Stimulated activated CD4-positive, alpha-beta T cell treated with anti-CD3 and anti-CD28 coated beads, Interleukin-4, amount 100 ng/mL, for 24 hours (primary cell): ENCODE data around the gene FMO1.
"Not testable (repeated sequence)": the region's sequence is repeated elsewhere in the genome, so short reads cannot be mapped to it uniquely, and the experiment has no call there.

Source experiments
- DNase-seq: peaks from one replicate; pipeline ENCODE4 v3.0.0-alpha.2; 2020

FMO1 gene

DNA sequence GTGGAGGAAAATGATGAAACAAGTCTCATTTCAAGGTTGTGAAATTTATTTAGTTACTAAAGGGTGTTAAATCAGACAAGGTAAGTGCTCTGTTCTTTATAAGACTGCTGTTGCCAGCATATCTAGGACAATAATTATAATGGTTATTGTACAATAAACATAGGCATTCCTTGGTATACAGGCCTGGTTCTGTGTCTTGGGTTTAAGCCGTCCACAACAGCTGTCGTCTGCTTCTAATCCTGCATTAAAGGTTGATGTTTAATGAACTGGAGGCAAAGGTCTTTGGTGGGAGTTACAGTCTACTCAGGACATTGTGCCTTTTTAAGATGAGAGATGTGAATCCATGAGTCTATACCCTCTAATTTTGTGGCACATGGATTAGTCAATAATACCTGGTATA, 42.3 kb downstream of the FMO1 start:
- DNase-seq, result no peak

- DNase-seq, result no peak
Observed at GRCh38 chr1:171292799-171293198, 44.5 kb downstream of the FMO1 start.

- DNase-seq, result not testable (repeated sequence)
Observed at GRCh38 chr1:171295383-171295782, 47.1 kb downstream of the FMO1 start.

GRCh38 chr1:171295821-171296220, 47.5 kb downstream of the FMO1 start:
- DNase-seq, result no peak

- DNase-seq, result no peak
Observed at GRCh38 chr1:171296897-171297296, 48.6 kb downstream of the FMO1 start.

GRCh38 chr1:171298696-171299095, 50.4 kb downstream of the FMO1 start:
- no peak for DNase-seq

DNA sequence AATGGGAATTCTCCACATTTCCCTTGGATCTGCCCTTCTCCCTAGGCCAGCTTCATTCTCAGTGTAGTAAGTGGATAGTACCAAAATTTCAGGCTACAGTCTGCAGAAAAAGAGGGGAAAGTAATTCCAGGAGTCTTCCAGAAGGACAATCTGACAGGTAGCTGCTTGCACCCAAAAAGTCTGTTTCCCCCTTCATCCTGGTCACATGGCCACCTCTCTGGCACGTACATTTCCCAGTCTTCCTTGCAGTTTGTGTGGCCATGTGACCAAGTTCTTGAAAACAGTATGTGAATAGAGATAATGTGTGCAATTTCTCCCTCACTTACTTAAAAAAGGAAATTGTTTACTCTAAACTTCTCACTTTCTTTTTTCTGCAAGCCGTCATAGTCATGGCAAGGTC, 51.0 kb downstream of the FMO1 start:
- no peak for DNase-seq

DNA sequence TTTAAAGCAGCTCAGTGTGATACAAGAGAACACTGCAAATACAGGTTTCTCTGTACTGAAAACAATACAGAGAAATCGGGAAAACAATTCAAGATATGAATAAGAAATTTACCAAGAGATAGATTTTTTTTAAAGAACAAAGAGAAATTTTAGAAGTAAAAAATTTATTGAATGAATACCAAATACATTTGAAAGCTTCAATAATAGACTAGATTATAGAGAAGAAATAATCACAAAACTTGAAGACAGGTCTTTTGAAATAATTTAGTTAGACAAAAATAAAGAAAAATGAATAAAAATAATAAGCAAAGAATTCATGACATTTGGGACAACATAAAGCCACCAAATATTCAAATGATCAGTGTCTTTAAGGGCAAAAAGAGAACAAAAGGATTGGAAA, 52.1 kb downstream of the FMO1 start:
- DNase-seq, result no peak

- DNase-seq, result no peak
Observed at GRCh38 chr1:171310661-171311087, 62.4 kb downstream of the FMO1 start.

DNA sequence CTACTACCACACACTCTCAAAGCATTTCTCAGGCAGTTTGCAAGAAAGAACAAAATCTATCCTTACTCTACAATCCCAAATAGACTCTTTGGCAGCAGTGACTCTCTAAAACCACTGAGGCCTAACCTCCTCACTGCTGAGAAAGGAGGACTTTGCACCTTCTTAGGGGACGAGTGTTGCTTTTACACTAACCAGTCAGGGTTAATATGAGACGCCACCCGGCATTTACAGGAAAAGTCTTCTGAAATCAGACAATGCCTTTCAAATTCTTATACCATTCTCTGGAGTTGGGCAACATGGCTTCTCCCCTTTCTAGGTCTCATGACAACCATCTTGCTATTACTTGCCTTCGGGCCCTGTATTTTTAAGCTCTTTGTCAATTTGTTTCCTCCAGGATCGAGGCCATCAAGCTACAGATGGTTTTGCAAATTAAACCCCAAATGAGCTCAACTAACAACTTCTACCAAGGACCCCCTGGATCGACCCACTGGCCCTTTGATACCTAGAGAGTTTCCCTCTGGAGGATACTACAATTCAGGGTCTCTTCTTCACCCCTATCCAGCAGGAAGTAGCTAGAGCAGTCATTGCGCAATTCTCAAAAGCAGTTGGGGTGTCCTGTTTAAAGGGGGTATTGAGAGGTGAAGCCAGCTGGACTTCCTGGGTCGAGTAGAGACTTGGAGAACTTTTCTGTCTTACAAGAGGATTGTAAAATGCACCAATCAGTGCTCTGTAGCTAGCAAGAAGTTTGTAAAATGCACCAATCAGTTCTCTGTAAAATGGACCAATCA, 63.7 kb downstream of the FMO1 start:
- DNase-seq, result no peak

GRCh38 chr1:171313319-171313834, 65.1 kb downstream of the FMO1 start:
- DNase-seq, result no peak

DNA sequence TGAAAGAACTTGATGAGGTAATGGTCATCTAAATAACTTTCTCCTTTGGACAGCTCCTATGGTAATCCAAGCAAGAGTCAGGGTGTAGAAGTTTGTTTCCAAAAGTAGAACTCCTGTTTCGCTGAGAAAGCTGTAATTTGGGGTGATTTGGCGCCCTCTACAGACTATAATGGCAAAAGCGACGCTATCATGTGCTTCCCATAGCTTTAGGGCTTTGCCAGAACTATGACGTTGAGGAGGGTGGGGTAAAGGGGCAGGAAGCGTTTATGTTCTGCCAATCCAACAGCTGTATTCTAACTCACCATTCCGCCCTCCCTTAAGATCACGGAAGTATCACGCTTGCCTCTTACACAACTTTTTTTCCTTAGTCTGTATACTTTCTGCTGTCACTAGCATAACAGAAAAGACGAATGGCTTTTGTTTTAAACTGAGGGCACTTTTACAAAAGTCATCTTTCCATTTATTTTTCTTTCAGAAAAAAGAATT, 65.6 kb downstream of the FMO1 start, which contains the start of gene FMO4:
TSS of gene FMO4 (plus strand) at position 349 of the 486 bp plus-strand sequence. CDS start 5,643 bp downstream, outside the sequence.
- DNase-seq, result peak; percentile 87

DNA sequence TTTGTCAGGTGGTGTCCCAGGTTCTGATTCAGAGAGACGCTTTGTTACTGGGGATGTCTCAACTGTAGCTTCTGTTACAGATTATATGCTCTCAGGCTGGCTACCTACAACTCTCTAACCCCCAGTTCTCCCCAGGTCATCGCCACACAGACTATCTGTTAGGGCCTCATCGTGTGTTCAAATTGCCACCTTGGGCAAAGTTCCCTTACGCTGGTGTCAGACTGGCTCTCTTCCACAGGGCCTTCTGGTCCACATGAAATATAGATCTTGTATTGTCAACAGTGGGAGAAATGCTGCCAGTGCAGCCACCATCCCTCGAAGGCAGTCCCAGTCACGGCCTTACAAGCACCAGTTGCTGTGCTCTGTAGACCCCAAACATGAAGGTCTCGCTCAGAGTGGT, 81.0 kb downstream of the FMO1 start:
- no peak for DNase-seq

GRCh38 chr1:171334024-171334640, 85.8 kb downstream of the FMO1 start:
- DNase-seq, result no peak
